CD8-positive, alpha-beta memory T cell (primary cell): ENCODE measurements around the gene DNER. TPM values are rescaled to one million over a fixed set of nuclear protein-coding genes. Genes with fewer than 3 reads are reported as not detected.

ENCODE experiments used
- CTCF ChIA-PET: fragments of 350-600 bp; sonication (Branson Sonifier 250); formaldehyde crosslinking; loops from one replicate; lab custom pipeline; 2021; ENCODE audit warnings: antibody characterized with exemption; lab: Charles Lee
- POLR2A ChIA-PET: fragments of 350-600 bp; sonication (Branson Sonifier 250); formaldehyde crosslinking; loops from one replicate; lab custom pipeline; 2021; ENCODE audit warnings: antibody characterized with exemption; lab: Charles Lee
- DNase-seq, 5 donors: peaks; one replicate each; pipeline versions ENCODE4 v3.0.0 to v3.0.0-alpha.2; 2020 to 2022; ENCODE audit warnings: mixed read lengths in 1 of 5
- H3K27ac ChIP-seq: one replicate; pipeline ENCODE4 v1.7.0; 2013; ENCODE audit warnings: low read depth, mild to moderate bottlenecking, low read length, moderate library complexity
- H3K27me3 ChIP-seq: 2 replicates; pipeline ENCODE4 v1.7.0; 2013; ENCODE audit warnings: low read length, mild to moderate bottlenecking; ENCODE audit not compliant: insufficient read depth, poor library complexity, severe bottlenecking
- H3K36me3 ChIP-seq: 2 replicates; pipeline ENCODE4 v1.7.0; 2013; ENCODE audit warnings: mild to moderate bottlenecking, low read length, moderate library complexity; ENCODE audit not compliant: insufficient read depth
- H3K4me1 ChIP-seq: 2 replicates; pipeline ENCODE4 v1.7.0; 2013; ENCODE audit warnings: mild to moderate bottlenecking, low read length, moderate library complexity; ENCODE audit not compliant: insufficient read depth
- H3K4me3 ChIP-seq: 2 replicates; pipeline ENCODE4 v1.7.0; 2013; ENCODE audit warnings: mild to moderate bottlenecking, low read length
- H3K9me3 ChIP-seq: 2 replicates; pipeline ENCODE4 v1.7.0; 2013; ENCODE audit warnings: mild to moderate bottlenecking, low read length
- H3K27ac Mint-ChIP-seq, 8 donors: one replicate each; pipeline ENCODE4 v1.8.0; 2020 to 2021; ENCODE audit warnings: mixed read lengths in 8 of 8, mild to moderate bottlenecking in 6 of 8, inconsistent platforms in 3 of 8, moderate library complexity in 3 of 8
- H3K27me3 Mint-ChIP-seq, 2 donors: one replicate each; pipeline ENCODE4 v1.8.0; 2020 to 2021; ENCODE audit warnings: mixed read lengths in 2 of 2, mild to moderate bottlenecking in 1 of 2, moderate library complexity in 1 of 2
- H3K36me3 Mint-ChIP-seq, 3 donors: one replicate each; pipeline ENCODE4 v1.8.0; 2020 to 2021; ENCODE audit warnings: mixed read lengths in 3 of 3, inconsistent platforms in 1 of 3, mild to moderate bottlenecking in 1 of 3
- H3K4me1 Mint-ChIP-seq, 3 donors: one replicate each; pipeline ENCODE4 v1.8.0; 2020 to 2021; ENCODE audit warnings: mixed read lengths in 3 of 3, inconsistent platforms in 1 of 3, mild to moderate bottlenecking in 1 of 3
- H3K4me3 Mint-ChIP-seq, 7 donors: one replicate each; pipeline ENCODE4 v1.8.0; 2020 to 2021; ENCODE audit warnings: mixed read lengths in 7 of 7, mild to moderate bottlenecking in 6 of 7, moderate library complexity in 4 of 7, inconsistent platforms in 2 of 7
- H3K9me3 Mint-ChIP-seq, 5 donors: one replicate each; pipeline ENCODE4 v1.8.0; 2020 to 2022; ENCODE audit warnings: mixed read lengths in 5 of 5, mild to moderate bottlenecking in 3 of 5, moderate library complexity in 2 of 5, inconsistent platforms in 1 of 5
- polyA plus RNA-seq: library from polyadenylated mRNA; unstranded; fragments of 300-500 nt; fragmentation: Illumina TruSeq; gene quantifications from one replicate; pipeline ENCODE4 v1.2.3, GENCODE V29; 2021
- total RNA-seq, 2 experiments: library from RNA; stranded (reverse); gene quantifications; one replicate each; pipeline ENCODE4 v1.2.3, GENCODE V29; 2021

DNER gene
- total and polyA plus RNA-seq, 3 experiments from 2014 or later: not detected

DNA sequence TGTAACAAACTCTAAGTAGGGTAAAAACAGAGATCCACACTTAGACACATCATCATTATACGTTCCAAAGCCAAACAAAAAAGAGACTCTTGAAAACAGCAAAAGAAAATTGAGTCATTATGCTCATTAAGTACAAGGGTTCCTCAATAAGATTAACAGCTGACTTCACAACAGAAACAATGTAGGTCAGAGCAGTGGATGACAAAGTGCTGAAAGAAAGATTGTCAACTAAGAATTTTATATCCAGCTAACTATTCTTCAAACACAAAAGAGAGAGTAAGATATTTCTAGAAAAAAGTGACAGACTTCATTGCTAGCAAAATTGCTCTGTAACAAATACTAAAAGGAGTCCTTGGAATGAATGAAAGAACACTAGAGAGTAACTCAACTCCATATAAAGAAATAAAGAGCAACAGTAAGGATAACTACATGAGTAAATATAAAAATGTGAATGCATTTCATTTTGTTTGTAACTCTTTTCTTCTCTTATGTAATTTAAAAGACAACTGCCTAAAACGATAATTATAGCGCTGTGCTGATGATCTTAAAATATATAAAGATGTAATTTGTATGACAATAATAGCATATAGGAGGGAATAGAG, 23.8 kb upstream of the DNER start:
- Histone ChIP-seq H3K9me3 (peaks cover 5% of the 10 kb centered on the region), H3K4me1 (no peaks in the 10 kb centered on the region), H3K27me3 (no peaks in the 10 kb centered on the region), H3K4me3 (no peak overlapping the region), H3K27ac (no peak overlapping the region), H3K36me3 (no peaks in the 10 kb centered on the region)
- H3K27ac Mint-ChIP-seq: no peak overlapping the region
- DNase-seq: no peak
- H3K4me1 Mint-ChIP-seq: no peaks in the 10 kb centered on the region
- H3K9me3 Mint-ChIP-seq: peaks cover 21 to 30% (median 25%) of the 10 kb centered on the region in 5 donors
- H3K27me3 Mint-ChIP-seq: peaks cover 0 to 2% of the 10 kb centered on the region in 2 donors
- CTCF ChIA-PET: no interaction called here
- H3K36me3 Mint-ChIP-seq: peaks cover 0 to 21% (median 4%) of the 10 kb centered on the region in 3 donors
- H3K4me3 Mint-ChIP-seq: no peak overlapping the region
- POLR2A ChIA-PET: no interaction called here

DNA sequence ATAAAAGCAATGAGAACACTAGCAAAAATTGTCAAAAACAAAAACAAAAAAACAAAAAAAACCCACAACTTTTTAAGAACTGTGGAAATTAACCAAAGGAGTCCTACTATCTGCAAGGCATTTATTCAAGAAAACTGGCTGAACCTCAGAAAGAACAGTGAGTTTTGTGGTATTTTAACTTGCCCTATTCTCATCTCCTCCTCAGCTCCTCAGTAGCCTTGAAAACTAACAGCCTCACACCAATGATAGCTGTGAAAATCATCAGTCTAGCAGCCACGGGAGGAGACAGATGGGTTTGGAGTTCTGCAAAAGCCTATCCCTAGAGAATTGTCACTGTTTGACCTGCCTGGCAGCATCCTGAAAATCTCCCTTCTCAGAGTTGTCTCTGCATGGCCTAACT, 20.1 kb upstream of the DNER start:
- no peaks in the 10 kb centered on the region for H3K27me3 ChIP-seq
- peaks cover 0 to 18% (median 4%) of the 10 kb centered on the region in 3 donors for H3K36me3 Mint-ChIP-seq
- H3K9me3 Mint-ChIP-seq: peaks cover 21 to 25% (median 24%) of the 10 kb centered on the region in 5 donors
- no peaks in the 10 kb centered on the region for H3K36me3 ChIP-seq
- no peak overlapping the region for H3K27ac ChIP-seq
- no peak for DNase-seq
- POLR2A ChIA-PET: interaction anchor here (0.6 kb wide), 1 partner anchor 16 kb away, joined by 3 read pairs; no protein-coding TSS in a partner anchor
- H3K27me3 Mint-ChIP-seq: peaks cover 4 to 11% of the 10 kb centered on the region in 2 donors
- no peak overlapping the region for H3K4me3 ChIP-seq
- CTCF ChIA-PET: no interaction called here
- H3K4me1 ChIP-seq: no peaks in the 10 kb centered on the region
- H3K27ac Mint-ChIP-seq: no peak overlapping the region
- peaks cover 5% of the 10 kb centered on the region for H3K9me3 ChIP-seq
- H3K4me3 Mint-ChIP-seq: no peak overlapping the region
- no peaks in the 10 kb centered on the region for H3K4me1 Mint-ChIP-seq

DNA sequence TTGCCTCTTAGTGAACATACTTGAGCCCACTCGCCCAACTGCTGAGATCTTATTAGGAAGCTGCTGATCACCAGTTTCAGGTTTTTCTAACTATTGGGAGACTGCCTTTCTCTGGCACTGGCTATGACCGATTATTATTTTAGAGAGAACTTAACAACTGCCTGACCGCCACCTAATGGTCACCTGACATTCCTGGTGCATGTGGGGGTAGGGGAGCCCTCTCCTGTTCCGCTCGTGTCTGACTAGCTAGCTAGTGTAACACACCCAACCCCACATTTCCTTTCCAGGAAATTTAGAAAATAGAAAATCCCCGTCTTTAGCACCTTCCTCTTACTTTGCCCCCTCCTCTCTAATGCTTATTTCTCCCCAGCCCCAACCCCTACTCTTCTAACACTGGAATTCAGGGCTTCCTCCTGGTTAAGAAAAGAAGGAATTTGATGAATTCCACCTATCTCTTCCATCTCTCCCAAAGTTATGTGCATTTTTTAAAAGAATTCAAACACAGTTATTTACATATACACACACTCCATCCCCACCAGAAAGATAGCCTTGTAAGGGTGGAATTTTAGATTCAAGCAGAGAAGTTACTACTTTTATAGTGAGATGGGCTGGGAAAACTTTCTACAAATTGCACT, 19.4 kb upstream of the DNER start:
- no peaks in the 10 kb centered on the region for H3K36me3 ChIP-seq
- H3K36me3 Mint-ChIP-seq: peaks cover 0 to 11% (median 4%) of the 10 kb centered on the region in 3 donors
- H3K27me3 ChIP-seq: no peaks in the 10 kb centered on the region
- H3K27ac Mint-ChIP-seq: no peak overlapping the region
- H3K9me3 Mint-ChIP-seq: peaks cover 16 to 20% (median 18%) of the 10 kb centered on the region in 5 donors
- H3K4me3 Mint-ChIP-seq: no peak overlapping the region
- CTCF ChIA-PET: no interaction called here
- H3K4me1 Mint-ChIP-seq: no peaks in the 10 kb centered on the region
- peaks cover 4 to 11% of the 10 kb centered on the region in 2 donors for H3K27me3 Mint-ChIP-seq
- H3K4me1 ChIP-seq: no peaks in the 10 kb centered on the region
- no peak for DNase-seq
- POLR2A ChIA-PET: no interaction called here
- no peak overlapping the region for H3K27ac ChIP-seq
- H3K4me3 ChIP-seq: no peak overlapping the region
- H3K9me3 ChIP-seq: peaks cover 5% of the 10 kb centered on the region

DNA sequence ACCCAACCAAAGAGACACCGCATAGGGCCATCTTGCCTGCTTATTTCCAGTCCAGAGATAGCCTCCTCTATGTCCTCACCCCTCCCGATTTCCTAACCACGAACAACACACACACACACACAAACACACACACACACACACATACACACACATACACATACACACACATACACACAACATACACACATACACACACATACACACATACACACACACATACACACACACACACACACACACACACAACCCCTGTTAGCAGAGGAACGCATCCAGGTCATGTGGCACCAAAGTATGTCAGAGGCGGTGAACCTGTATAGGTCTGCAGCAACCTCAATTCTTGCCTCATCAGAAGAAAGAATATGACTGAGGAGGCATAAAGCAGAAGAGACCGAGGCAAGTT, 18.5 kb upstream of the DNER start:
- H3K27ac ChIP-seq: no peak overlapping the region
- no peak overlapping the region for H3K4me3 ChIP-seq
- peaks cover 4 to 14% of the 10 kb centered on the region in 2 donors for H3K27me3 Mint-ChIP-seq
- CTCF ChIA-PET: no interaction called here
- H3K4me1 ChIP-seq: no peaks in the 10 kb centered on the region
- H3K9me3 Mint-ChIP-seq: peaks cover 9 to 13% (median 12%) of the 10 kb centered on the region in 5 donors
- no peaks in the 10 kb centered on the region for H3K27me3 ChIP-seq
- DNase-seq: no peak
- H3K4me3 Mint-ChIP-seq: no peak overlapping the region
- H3K36me3 ChIP-seq: no peaks in the 10 kb centered on the region
- POLR2A ChIA-PET: no interaction called here
- H3K4me1 Mint-ChIP-seq: no peaks in the 10 kb centered on the region
- H3K36me3 Mint-ChIP-seq: peaks cover 0 to 6% (median 2%) of the 10 kb centered on the region in 3 donors
- peaks cover 5% of the 10 kb centered on the region for H3K9me3 ChIP-seq
- H3K27ac Mint-ChIP-seq: no peak overlapping the region

DNA sequence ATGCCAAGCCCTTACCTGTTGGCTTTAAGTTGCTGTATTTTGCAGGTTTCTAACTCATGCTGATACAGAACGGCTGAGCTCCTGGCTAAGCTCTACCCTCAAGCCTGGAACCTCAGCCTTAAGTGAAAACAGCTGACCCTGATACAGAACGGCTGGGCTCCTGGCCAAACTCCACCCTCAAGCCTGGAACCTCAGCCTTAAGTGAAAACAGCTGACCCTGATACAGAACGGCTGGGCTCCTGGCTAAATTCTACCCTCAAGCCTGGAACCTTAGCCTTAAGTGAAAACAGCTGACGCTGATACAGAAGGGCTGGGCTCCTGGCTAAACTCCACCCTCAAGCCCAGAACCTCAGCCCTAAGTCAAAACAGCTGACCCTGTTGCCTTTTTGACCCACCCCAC, 17.6 kb upstream of the DNER start:
- peaks cover 0 to 3% (median 2%) of the 10 kb centered on the region in 5 donors for H3K9me3 Mint-ChIP-seq
- H3K27me3 Mint-ChIP-seq: peaks cover 4 to 14% of the 10 kb centered on the region in 2 donors
- peaks cover 0 to 2% (median 1%) of the 10 kb centered on the region in 3 donors for H3K36me3 Mint-ChIP-seq

DNA sequence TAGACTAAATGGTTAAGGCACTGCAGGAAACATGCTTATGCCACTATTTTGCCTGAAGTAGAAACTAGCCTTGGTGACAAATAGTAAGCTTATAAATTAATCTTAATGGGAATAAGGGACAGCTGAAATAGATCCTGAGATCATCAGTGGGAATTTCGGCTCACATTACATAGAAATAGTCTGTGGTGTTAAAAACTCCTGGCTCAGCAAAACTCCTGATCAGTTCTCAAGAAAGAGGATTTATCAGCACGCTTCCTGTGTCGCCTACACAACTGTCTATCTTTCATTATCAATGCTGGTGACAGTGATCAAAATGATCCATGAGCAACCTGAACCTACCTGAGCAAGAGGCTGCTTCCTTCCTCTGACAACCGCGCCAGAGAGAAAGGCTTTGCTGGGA, 17.0 kb upstream of the DNER start:
- no peaks in the 10 kb centered on the region for H3K4me1 Mint-ChIP-seq
- H3K27ac ChIP-seq: no peak overlapping the region
- CTCF ChIA-PET: no interaction called here
- no peaks in the 10 kb centered on the region for H3K9me3 ChIP-seq
- H3K9me3 Mint-ChIP-seq: no peaks in the 10 kb centered on the region
- H3K27ac Mint-ChIP-seq: no peak overlapping the region
- POLR2A ChIA-PET: no interaction called here
- no peaks in the 10 kb centered on the region for H3K27me3 ChIP-seq
- no peak overlapping the region for H3K4me3 ChIP-seq
- peaks cover 7 to 14% of the 10 kb centered on the region in 2 donors for H3K27me3 Mint-ChIP-seq
- no peaks in the 10 kb centered on the region for H3K4me1 ChIP-seq
- no peak overlapping the region for H3K4me3 Mint-ChIP-seq
- no peaks in the 10 kb centered on the region for H3K36me3 Mint-ChIP-seq
- DNase-seq: no peak
- H3K36me3 ChIP-seq: no peaks in the 10 kb centered on the region

More for the DNA sequence above, 17.6 kb upstream of the DNER start:
- H3K27ac ChIP-seq: no peak overlapping the region
- DNase-seq: no peak
- H3K27me3 ChIP-seq: no peaks in the 10 kb centered on the region
- POLR2A ChIA-PET: no interaction called here
- H3K4me3 ChIP-seq: no peak overlapping the region
- no peaks in the 10 kb centered on the region for H3K4me1 ChIP-seq
- Mint-ChIP-seq H3K27ac (no peak overlapping the region), H3K4me1 (no peaks in the 10 kb centered on the region), H3K4me3 (no peak overlapping the region)
- peaks cover 2% of the 10 kb centered on the region for H3K9me3 ChIP-seq
- CTCF ChIA-PET: no interaction called here
- no peaks in the 10 kb centered on the region for H3K36me3 ChIP-seq

DNA sequence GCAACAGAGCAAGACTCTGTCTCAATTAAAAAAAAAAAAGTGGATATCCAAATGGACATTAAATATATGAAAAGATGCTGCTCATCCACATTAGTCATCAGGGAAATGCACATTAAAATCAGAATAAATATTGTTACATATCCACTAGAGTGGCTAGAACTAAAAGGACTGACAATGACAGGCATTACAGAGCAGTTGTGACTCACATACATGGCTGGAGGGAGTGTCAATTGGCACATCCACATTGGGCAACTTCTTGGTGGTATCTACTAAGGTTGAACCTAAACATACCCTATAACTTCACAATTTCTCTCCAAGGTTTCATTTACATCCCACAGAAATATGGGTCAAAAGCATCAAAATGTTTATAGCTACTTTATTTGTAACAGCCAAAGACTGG, 14.0 kb upstream of the DNER start:
- H3K4me1 ChIP-seq: no peaks in the 10 kb centered on the region
- H3K4me1 Mint-ChIP-seq: no peaks in the 10 kb centered on the region
- no peaks in the 10 kb centered on the region for H3K9me3 ChIP-seq
- DNase-seq: no peak
- no peak overlapping the region for H3K27ac Mint-ChIP-seq
- H3K9me3 Mint-ChIP-seq: no peaks in the 10 kb centered on the region
- H3K27ac ChIP-seq: no peak overlapping the region
- no peak overlapping the region for H3K4me3 ChIP-seq
- no peaks in the 10 kb centered on the region for H3K27me3 ChIP-seq
- ChIA-PET POLR2A (no interaction called here), CTCF (no interaction called here)
- H3K4me3 Mint-ChIP-seq: no peak overlapping the region
- H3K36me3 ChIP-seq: no peaks in the 10 kb centered on the region
- no peaks in the 10 kb centered on the region for H3K36me3 Mint-ChIP-seq
- peaks cover 8 to 18% of the 10 kb centered on the region in 2 donors for H3K27me3 Mint-ChIP-seq

DNA sequence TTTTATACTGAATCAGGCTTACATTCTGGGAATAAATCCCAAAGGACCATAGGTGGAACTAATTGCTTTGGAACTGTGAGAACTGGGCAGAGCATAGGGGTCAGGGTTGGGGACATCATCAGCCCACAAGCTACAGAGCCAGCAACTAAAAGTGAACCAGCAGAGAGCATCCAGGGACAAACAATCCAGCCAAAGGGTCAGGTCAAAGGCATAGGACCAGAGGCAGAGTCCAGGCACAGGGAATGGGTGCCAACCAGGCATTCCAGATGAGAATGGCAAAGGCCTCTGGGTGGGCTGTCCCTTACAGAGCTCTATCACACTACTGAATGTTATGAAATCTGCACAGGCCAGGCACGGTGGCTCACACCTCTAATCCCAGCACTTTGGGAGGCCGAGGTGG, 12.3 kb upstream of the DNER start:
- H3K9me3 ChIP-seq: no peaks in the 10 kb centered on the region
- Mint-ChIP-seq H3K4me3 (no peak overlapping the region), H3K4me1 (no peaks in the 10 kb centered on the region), H3K27ac (no peak overlapping the region), H3K36me3 (no peaks in the 10 kb centered on the region), H3K9me3 (no peaks in the 10 kb centered on the region), H3K27me3 (peaks cover 8 to 23% of the 10 kb centered on the region in 2 donors)
- POLR2A ChIA-PET: no interaction called here
- H3K27me3 ChIP-seq: no peaks in the 10 kb centered on the region
- no peaks in the 10 kb centered on the region for H3K36me3 ChIP-seq
- H3K4me3 ChIP-seq: no peak overlapping the region
- DNase-seq: no peak
- no peak overlapping the region for H3K27ac ChIP-seq
- CTCF ChIA-PET: no interaction called here
- no peaks in the 10 kb centered on the region for H3K4me1 ChIP-seq
